ENCODE measurements around the gene CDKN1C. TPM values are rescaled to one million over a fixed set of nuclear protein-coding genes. Genes with fewer than 3 reads are reported as not detected.

CDKN1C gene
- total RNA-seq, 1 experiment from 2014 or later: 12.9 TPM

- Histone ChIP-seq H3F3A (ENCODE audit: low read length, unreplicated experiment) (no peaks in the 10 kb centered on the region), H3K27me3 (ENCODE audit: low read length) (no peaks in the 10 kb centered on the region), H3K9me3 (ENCODE audit: low read length) (no peaks in the 10 kb centered on the region), H3K27ac (ENCODE audit: low read length) (no peak overlapping the region), H3K9ac (ENCODE audit: low read length) (no peak overlapping the region), H2AFZ (ENCODE audit: low read length) (no peak overlapping the region), H4K20me1 (ENCODE audit: low read length) (no peaks in the 10 kb centered on the region), H3K4me1 (ENCODE audit: insufficient read depth, low read length) (peaks cover 24% of the 10 kb centered on the region), H3K36me3 (ENCODE audit: low read depth, low read length) (no peaks in the 10 kb centered on the region), H3K4me3 (ENCODE audit: low read length) (no peak overlapping the region), H3K79me2 (ENCODE audit: low read length) (no peaks in the 10 kb centered on the region), H3K4me2 (ENCODE audit: low read length) (no peak overlapping the region), H3K9me2 (replicated peaks; ENCODE audit: low read length) (no peaks in the 10 kb centered on the region)
- TF ChIP-seq EZH2phosphoT487 (IDR thresholded peaks at IDR 0.05; ENCODE audit: borderline replicate concordance, low read length) (no peak), CTCF (conservative IDR thresholded peaks at IDR 0.05; ENCODE audit: low read depth, low read length) (no peak), EZH2 (IDR thresholded peaks at IDR 0.05; ENCODE audit: low read length, unreplicated experiment) (no peak)
- intact Hi-C loops (cut with micrococcal nuclease): loop anchor here (10.0 kb wide), 1 partner anchor 462 kb away; no protein-coding TSS in a partner anchor
- CTCF ChIA-PET: interaction anchor here (1.0 kb wide), 1 partner anchor 355 kb away, joined by 4 read pairs; no protein-coding TSS in a partner anchor
- DNase-seq (no peak), ATAC-seq (no peak)
- POLR2A ChIA-PET (ENCODE audit: unreplicated experiment): no interaction called here
- no TSS peak for BruUV-seq (replicated peaks)
Observed at GRCh38 chr11:2886936-2887335, 1.4 kb upstream of the CDKN1C start.

- Histone ChIP-seq H3K9ac (ENCODE audit: low read length) (no peak overlapping the region), H3K27me3 (ENCODE audit: low read length) (no peaks in the 10 kb centered on the region), H3K4me3 (ENCODE audit: low read length) (no peak overlapping the region), H3K79me2 (ENCODE audit: low read length) (no peaks in the 10 kb centered on the region), H3K9me3 (ENCODE audit: low read length) (no peaks in the 10 kb centered on the region), H3F3A (ENCODE audit: low read length, unreplicated experiment) (no peaks in the 10 kb centered on the region), H3K4me1 (ENCODE audit: insufficient read depth, low read length) (peaks cover 18% of the 10 kb centered on the region), H3K4me2 (ENCODE audit: low read length) (no peak overlapping the region), H2AFZ (ENCODE audit: low read length) (no peak overlapping the region), H3K36me3 (ENCODE audit: low read depth, low read length) (no peaks in the 10 kb centered on the region), H3K9me2 (replicated peaks; ENCODE audit: low read length) (no peaks in the 10 kb centered on the region), H3K27ac (ENCODE audit: low read length) (no peak overlapping the region), H4K20me1 (ENCODE audit: low read length) (no peaks in the 10 kb centered on the region)
- DNase-seq: no peak
- ChIA-PET CTCF (no interaction called here), POLR2A (ENCODE audit: unreplicated experiment) (no interaction called here)
- no peak for TF ChIP-seq CTCF (conservative IDR thresholded peaks at IDR 0.05; ENCODE audit: low read depth, low read length)
- no peak for TF ChIP-seq EZH2 (IDR thresholded peaks at IDR 0.05; ENCODE audit: low read length, unreplicated experiment)
- no peak for TF ChIP-seq EZH2phosphoT487 (IDR thresholded peaks at IDR 0.05; ENCODE audit: borderline replicate concordance, low read length)
- ATAC-seq: no peak
- BruUV-seq (replicated peaks): no TSS peak
- intact Hi-C loops (cut with micrococcal nuclease): loop anchor here (10.0 kb wide), 1 partner anchor 462 kb away; no protein-coding TSS in a partner anchor
Observed at GRCh38 chr11:2886191-2886894, 768 bp upstream of the CDKN1C start.
